Activated T-helper 17 cell treated with anti-CD3 and anti-CD28 coated beads, Interleukin-2, amount 50 U/mL, for 72 hours (primary cell): ENCODE results near the gene ADIRF. TPM values are rescaled to one million over a fixed set of nuclear protein-coding genes. Genes with fewer than 3 reads are reported as not detected.
A peak's percentile ranks its signal among the peaks of the same experiment; 100 is the strongest.
"Not testable (repeated sequence)": the region's sequence is repeated elsewhere in the genome, so short reads cannot be mapped to it uniquely, and the experiment has no call there.

Source experiments
- ATAC-seq: fragments of 150-1000 bp; cut with Tn5 transposase; replicated peaks from 2 replicates; pipeline ENCODE4 v1.10.0; 2021; ENCODE audit warnings: mild to moderate bottlenecking, moderate library complexity
- H3K27ac Mint-ChIP-seq: one replicate; pipeline ENCODE4 v1.8.0; 2022; ENCODE audit warnings: mixed read lengths
- H3K27me3 Mint-ChIP-seq: one replicate; pipeline ENCODE4 v1.8.0; 2022; ENCODE audit warnings: mixed read lengths
- H3K36me3 Mint-ChIP-seq: one replicate; pipeline ENCODE4 v1.8.0; 2022; ENCODE audit warnings: low read depth, mild to moderate bottlenecking, mixed read lengths
- H3K4me1 Mint-ChIP-seq: one replicate; pipeline ENCODE4 v1.8.0; 2022; ENCODE audit warnings: mixed read lengths
- H3K4me3 Mint-ChIP-seq: one replicate; pipeline ENCODE4 v1.8.0; 2022; ENCODE audit warnings: mild to moderate bottlenecking, mixed read lengths
- H3K9me3 Mint-ChIP-seq: one replicate; pipeline ENCODE4 v1.8.0; 2022; ENCODE audit warnings: mixed read lengths
- total RNA-seq, 2 donors: library from RNA; stranded (reverse); gene quantifications; one replicate each; pipeline ENCODE4 v1.2.3, GENCODE V29; 2022

Gene ADIRF
- total RNA-seq, 2 donors from 2014 or later, result not detected

DNA sequence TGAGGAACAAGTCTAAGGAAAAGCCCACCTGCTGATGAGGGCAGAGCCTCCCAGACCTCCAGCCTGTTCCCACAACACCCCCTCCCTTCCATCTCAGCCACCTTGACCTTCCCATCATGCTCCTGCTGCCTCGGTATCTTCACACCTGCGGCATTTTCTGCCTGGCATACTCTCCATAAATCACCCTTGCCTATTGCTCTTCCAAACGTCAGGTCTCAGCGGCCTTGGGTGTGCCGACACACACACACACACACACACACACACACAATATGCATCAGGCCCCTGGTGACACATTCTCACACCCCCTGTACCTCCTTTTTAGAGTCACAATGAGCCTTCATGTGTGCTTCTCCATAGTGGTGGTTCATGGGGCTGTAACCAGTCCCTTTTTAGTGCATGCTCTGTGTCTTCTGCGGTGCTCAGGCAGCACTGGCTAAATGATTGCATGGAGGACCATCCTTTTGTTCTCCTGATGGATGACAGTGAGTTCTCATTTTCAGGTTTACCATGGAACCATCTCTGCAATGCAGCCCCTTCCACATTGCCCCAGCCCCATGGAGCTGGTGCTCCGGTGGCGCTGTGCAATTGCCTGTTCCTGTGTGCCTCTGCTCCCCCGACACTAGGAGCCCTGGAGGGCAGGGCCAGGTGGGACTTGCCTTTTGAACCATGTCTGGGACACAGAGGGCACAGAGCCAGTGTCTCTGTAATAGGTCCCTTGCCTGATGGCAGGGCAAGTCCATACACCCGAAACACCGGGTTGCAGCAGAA lies 4.5 kb downstream of the ADIRF start:
- no peak for ATAC-seq
- Mint-ChIP-seq H3K27me3 (no peaks in the 10 kb centered on the region), H3K4me1 (peaks cover 9% of the 10 kb centered on the region), H3K4me3 (peak overlapping the region; percentile 80), H3K9me3 (no peaks in the 10 kb centered on the region), H3K36me3 (no peaks in the 10 kb centered on the region), H3K27ac (peak overlapping the region; percentile 52)

DNA sequence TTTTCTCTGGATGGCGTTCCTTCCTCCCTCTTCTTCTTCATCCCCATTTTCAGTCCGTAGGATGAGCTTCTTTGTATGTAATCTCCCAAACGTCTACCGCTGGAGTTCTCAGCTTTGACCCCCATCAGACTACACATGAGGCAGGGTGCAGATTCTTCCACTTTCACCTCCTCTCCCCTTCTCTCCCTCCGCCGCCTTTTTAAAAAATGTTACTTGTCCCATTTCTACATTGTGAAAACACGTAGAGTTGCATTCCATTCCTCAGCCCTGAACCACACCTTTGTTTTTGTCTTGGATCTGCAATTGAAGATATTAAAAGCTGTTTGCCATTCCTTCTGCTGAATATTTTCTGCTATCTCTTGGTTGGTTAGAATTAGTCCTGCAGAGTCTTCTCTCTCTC lies 6.2 kb downstream of the ADIRF start:
- Mint-ChIP-seq H3K36me3 (no peaks in the 10 kb centered on the region), H3K27ac (no peak overlapping the region), H3K27me3 (no peaks in the 10 kb centered on the region), H3K4me1 (peaks cover 9% of the 10 kb centered on the region), H3K9me3 (no peaks in the 10 kb centered on the region), H3K4me3 (no peak overlapping the region)
- no peak for ATAC-seq

- Mint-ChIP-seq H3K27ac (no peak overlapping the region), H3K36me3 (no peaks in the 10 kb centered on the region), H3K4me1 (peaks cover 9% of the 10 kb centered on the region), H3K9me3 (no peaks in the 10 kb centered on the region), H3K4me3 (no peak overlapping the region), H3K27me3 (no peaks in the 10 kb centered on the region)
- no peak for ATAC-seq
Observed at GRCh38 chr10:86976362-86977056, 8.2 kb downstream of the ADIRF start.

- H3K27ac Mint-ChIP-seq, H3K9me3 Mint-ChIP-seq, H3K27me3 Mint-ChIP-seq, H3K4me1 Mint-ChIP-seq, ATAC-seq, H3K36me3 Mint-ChIP-seq, H3K4me3 Mint-ChIP-seq: not testable (repeated sequence)
Observed at GRCh38 chr10:86978457-86978856, 10.2 kb downstream of the ADIRF start.

- Mint-ChIP-seq H3K27ac (no peak overlapping the region), H3K36me3 (no peaks in the 10 kb centered on the region), H3K4me1 (no peaks in the 10 kb centered on the region), H3K27me3 (no peaks in the 10 kb centered on the region), H3K4me3 (no peak overlapping the region), H3K9me3 (no peaks in the 10 kb centered on the region)
- no peak for ATAC-seq
Observed at GRCh38 chr10:86979296-86979818, 11.1 kb downstream of the ADIRF start.

DNA sequence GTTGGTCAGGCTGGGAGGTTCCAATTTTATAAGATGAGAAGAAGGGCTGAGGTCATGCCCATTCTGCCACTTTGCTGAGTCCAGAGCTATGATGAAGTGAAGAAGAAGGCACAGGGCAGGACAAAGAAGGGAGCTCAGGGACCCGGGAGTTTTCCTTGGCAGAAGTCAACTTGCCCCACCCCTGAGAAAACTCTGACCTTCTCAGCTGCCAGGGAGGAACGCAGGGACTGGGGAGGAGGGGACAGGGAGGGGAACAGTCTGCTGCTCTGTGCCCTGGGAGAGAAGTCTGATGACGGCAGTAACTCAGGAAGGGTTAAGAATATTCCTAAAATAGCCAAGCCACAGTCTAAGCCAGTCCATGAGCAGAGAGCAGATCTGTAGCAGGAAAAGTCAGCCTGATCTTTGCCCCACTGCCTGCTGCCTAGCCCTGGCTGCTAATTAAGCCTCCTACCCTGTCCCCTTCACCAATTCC lies 11.7 kb downstream of the ADIRF start:
- Mint-ChIP-seq H3K9me3 (no peaks in the 10 kb centered on the region), H3K27me3 (no peaks in the 10 kb centered on the region), H3K4me3 (no peak overlapping the region), H3K4me1 (no peaks in the 10 kb centered on the region), H3K36me3 (no peaks in the 10 kb centered on the region), H3K27ac (no peak overlapping the region)
- no peak for ATAC-seq

DNA sequence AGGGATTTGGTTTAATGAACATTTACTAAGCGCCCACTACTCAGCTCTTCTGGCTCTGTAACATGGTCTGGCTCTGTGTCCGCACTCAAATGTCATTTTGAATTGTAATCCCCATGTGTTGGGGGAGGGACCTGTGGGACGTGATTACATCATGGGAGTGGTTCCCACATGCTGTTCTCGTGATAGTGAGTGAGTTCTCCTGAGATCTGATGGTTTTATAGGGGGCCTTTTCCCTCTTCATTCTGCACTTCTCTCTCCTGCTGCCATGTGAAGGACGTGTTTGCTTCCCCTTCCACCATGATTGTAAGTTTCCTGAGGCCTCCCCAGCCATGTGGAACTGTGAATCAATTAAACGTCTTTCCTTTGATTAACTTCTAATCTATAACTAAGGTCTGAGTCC lies 12.7 kb downstream of the ADIRF start:
- H3K9me3 Mint-ChIP-seq, H3K36me3 Mint-ChIP-seq, H3K4me3 Mint-ChIP-seq, H3K4me1 Mint-ChIP-seq, ATAC-seq, H3K27me3 Mint-ChIP-seq, H3K27ac Mint-ChIP-seq: not testable (repeated sequence)

- no peak overlapping the region for H3K4me3 Mint-ChIP-seq
- no peaks in the 10 kb centered on the region for H3K27me3 Mint-ChIP-seq
- ATAC-seq, result no peak
- no peaks in the 10 kb centered on the region for H3K36me3 Mint-ChIP-seq
- H3K4me1 Mint-ChIP-seq, result no peaks in the 10 kb centered on the region
- no peak overlapping the region for H3K27ac Mint-ChIP-seq
- H3K9me3 Mint-ChIP-seq, result no peaks in the 10 kb centered on the region
Observed at GRCh38 chr10:86981716-86982115, 13.4 kb downstream of the ADIRF start.

- H3K27ac Mint-ChIP-seq, H3K36me3 Mint-ChIP-seq, H3K27me3 Mint-ChIP-seq, H3K4me3 Mint-ChIP-seq, ATAC-seq, H3K4me1 Mint-ChIP-seq, H3K9me3 Mint-ChIP-seq: not testable (repeated sequence)
Observed at GRCh38 chr10:86984498-86984897, 16.2 kb downstream of the ADIRF start.

- Mint-ChIP-seq H3K27me3 (peaks cover 5% of the 10 kb centered on the region), H3K36me3 (no peaks in the 10 kb centered on the region), H3K4me1 (no peaks in the 10 kb centered on the region), H3K27ac (no peak overlapping the region), H3K9me3 (no peaks in the 10 kb centered on the region), H3K4me3 (no peak overlapping the region)
- ATAC-seq, result no peak
Observed at GRCh38 chr10:86988520-86988919, 20.2 kb downstream of the ADIRF start.

GRCh38 chr10:86991362-86991761 lies 23.1 kb downstream of the ADIRF start:
- H3K36me3 Mint-ChIP-seq, H3K27me3 Mint-ChIP-seq, H3K9me3 Mint-ChIP-seq, H3K4me3 Mint-ChIP-seq, H3K4me1 Mint-ChIP-seq, H3K27ac Mint-ChIP-seq, ATAC-seq: not testable (repeated sequence)

DNA sequence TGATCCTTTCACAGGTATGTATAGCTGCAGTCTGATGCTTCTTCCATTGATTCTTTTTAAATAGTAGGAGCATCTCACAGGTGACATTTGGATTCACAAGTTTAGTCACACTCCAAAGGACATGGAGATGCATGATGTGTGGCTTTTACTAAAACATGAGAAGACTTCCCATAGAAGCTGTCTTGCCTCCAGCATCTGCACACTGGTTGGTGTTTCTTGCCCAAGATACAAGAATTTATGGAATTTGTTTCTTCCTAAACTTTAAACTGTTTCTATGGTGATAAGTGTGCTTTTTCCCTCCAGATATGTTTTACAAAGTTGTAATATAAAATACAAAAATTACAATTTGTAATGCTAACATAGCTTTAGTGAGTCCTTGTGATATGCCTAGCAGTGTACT lies 24.2 kb downstream of the ADIRF start:
- no peaks in the 10 kb centered on the region for H3K9me3 Mint-ChIP-seq

DNA sequence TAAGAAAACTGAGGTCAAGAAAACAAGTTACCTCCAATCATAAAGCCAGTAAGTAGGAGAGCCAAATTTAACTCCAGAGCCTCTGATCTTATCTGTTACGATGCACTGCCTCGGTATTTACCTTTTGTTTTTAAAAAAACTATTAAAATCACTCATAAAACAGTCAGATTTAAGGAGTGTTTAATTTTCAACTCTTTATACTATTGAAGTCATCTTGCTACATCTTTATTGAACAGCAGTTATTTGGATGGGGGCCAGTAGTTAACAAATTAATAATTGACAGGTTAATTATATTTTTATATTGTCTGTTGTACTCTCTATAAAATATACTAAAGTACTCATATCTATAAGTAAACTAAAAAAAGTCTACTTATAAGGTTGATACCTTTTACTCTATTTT lies 24.6 kb downstream of the ADIRF start:
- Mint-ChIP-seq H3K4me1 (no peaks in the 10 kb centered on the region), H3K27ac (no peak overlapping the region), H3K27me3 (peaks cover 8% of the 10 kb centered on the region), H3K4me3 (no peak overlapping the region), H3K9me3 (no peaks in the 10 kb centered on the region), H3K36me3 (no peaks in the 10 kb centered on the region)
- ATAC-seq, result no peak

More for the DNA sequence above, 24.2 kb downstream of the ADIRF start:
- Mint-ChIP-seq H3K27ac (no peak overlapping the region), H3K4me3 (no peak overlapping the region), H3K36me3 (no peaks in the 10 kb centered on the region), H3K4me1 (no peaks in the 10 kb centered on the region), H3K27me3 (peaks cover 8% of the 10 kb centered on the region)
- no peak for ATAC-seq

GRCh38 chr10:86999802-87000403 lies 31.6 kb downstream of the ADIRF start:
- H3K4me1 Mint-ChIP-seq, ATAC-seq, H3K36me3 Mint-ChIP-seq, H3K4me3 Mint-ChIP-seq, H3K27me3 Mint-ChIP-seq, H3K9me3 Mint-ChIP-seq, H3K27ac Mint-ChIP-seq: not testable (repeated sequence)

GRCh38 chr10:87000491-87000890 lies 32.2 kb downstream of the ADIRF start:
- no peak for ATAC-seq
- H3K36me3 Mint-ChIP-seq, result no peaks in the 10 kb centered on the region
- H3K27ac Mint-ChIP-seq, result no peak overlapping the region
- H3K4me1 Mint-ChIP-seq, result no peaks in the 10 kb centered on the region
- H3K9me3 Mint-ChIP-seq, result no peaks in the 10 kb centered on the region
- no peak overlapping the region for H3K4me3 Mint-ChIP-seq
- H3K27me3 Mint-ChIP-seq, result peaks cover 3% of the 10 kb centered on the region
